Measurements from ENCODE around the gene FAM163A.

DNA sequence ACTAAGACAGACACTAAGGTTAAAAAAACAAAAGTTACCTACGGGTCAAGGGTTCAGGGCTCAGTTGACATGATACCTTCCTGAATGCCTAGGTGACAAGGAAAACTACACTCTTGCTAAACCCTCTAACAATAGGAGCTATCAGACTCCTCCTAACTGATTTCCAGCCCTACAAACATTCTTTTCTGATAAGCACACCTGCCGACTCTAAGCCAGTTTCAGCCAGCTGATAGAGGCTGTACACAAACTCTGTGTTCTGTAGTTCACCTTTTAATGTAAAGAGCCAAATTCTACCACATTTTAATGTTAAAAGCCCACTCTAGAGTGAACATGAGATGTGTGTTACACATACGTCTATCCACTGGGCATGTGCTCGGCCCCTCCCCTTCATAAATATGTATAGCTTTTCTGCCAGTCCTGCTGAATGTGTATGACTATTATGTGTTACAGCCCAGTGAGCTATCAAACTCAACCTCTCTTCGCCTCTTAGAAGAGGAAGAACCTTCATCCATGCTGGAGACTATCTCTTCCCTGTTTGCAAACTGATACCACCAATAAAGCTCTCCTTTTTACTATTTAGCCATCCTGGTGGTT, 40.0 kb upstream of the FAM163A start:
- TF ChIP-seq CTCF (IDR thresholded peaks at IDR 0.05) = no peak
- TF ChIP-seq POLR2A (IDR thresholded peaks at IDR 0.05) = no peak

All from tibial nerve (tissue), 3 donors.